DMS114 treated with DMSO at 0.1 percent for 48 hours (cell line): Measurements from ENCODE around the gene TWIST2.

Experiments
- DNase-seq: peaks from one replicate; lab custom pipeline; 2025; ENCODE audit not compliant: unreplicated experiment; lab: John Stamatoyannopoulos, UW

Gene TWIST2

GRCh38 chr2:238952261-238952919 lies 104.5 kb downstream of the TWIST2 start:
- no peak for DNase-seq

- no peak for DNase-seq
These were observed 107.1 kb downstream of the TWIST2 start for GRCh38 chr2:238954841-238955591.

DNA sequence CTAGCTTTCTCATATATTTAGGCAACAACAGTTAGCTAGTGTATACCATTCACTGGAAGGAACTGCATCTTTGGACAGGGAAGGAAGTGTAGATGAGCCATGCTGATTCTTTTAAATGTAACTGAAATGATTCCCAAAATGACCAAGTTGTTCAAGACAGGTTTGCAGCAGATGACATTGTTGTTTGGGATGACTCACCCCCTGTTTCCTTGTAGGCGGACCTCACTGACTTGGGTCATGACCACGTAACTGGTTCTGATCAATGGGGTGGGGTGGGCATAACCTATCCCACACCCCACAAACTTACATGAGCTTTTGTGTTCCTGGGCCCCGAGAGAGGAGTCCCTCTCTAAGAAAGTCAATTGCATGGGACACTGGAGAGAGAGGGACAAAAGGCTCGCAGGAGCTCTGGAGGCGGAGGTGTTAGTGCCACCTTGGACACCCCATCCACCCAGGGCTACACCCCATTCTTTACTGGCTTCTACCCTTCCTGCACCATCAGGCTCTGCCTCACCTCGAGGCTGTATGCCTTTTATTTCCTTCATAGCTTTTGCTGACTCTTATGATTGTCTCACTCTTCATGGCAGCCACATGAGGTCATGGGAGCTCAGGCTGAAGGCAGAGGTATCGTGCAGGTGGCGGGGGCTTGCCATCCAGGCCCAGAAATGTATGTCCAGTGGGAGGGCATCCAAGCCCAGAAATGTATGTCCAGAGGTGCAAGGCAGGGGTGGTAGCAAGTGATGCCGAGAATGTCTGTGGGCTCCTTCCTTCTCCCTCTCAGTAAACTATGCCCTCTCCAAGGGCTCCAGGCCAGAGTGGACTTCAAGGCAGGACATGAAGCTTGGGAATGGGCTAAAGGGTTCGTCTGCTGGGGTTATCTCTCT lies 108.0 kb downstream of the TWIST2 start:
- no peak for DNase-seq

DNA sequence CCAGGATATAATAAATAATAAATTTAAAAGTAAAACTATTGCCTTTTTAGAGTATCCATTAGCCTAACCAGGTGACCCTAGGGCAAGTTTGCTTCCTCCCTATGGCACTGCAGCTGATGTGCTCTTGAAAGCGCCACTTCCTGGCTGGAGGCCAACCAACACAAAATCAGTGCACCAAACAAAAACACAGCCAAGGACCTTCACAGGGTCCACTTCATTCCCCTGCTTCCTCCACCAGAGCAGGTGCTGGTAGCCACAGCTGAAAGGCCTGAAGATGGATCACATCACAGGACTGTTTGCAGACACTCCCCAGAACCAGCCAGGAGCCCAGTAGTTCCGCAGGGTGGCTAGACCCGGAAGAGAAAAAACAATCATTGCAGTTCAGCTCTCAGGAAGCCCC lies 108.8 kb downstream of the TWIST2 start:
- no peak for DNase-seq
